Transverse colon (tissue), 4 donors: Measurements from ENCODE around the gene EXOC6.

Source experiments
- CTCF ChIP-seq, 5 experiments: fragments of 200-600 bp in 3 of 5; fragments of 450-650 bp in 2 of 5; sonication (generic) in 3 of 5; IDR thresholded peaks; 1 replicate in 2 of 5; 2 replicates in 3 of 5; pipeline ENCODE4 v1.5.1; 2016 to 2017; ENCODE audit warnings: antibody characterized with exemption in 5 of 5, inconsistent platforms in 3 of 5, mild to moderate bottlenecking in 2 of 5, moderate library complexity in 1 of 5
- POLR2A ChIP-seq: fragments of 450-650 bp; IDR thresholded peaks from one replicate; pipeline ENCODE4 v1.6.1; 2016; ENCODE audit warnings: antibody characterized with exemption, mild to moderate bottlenecking, moderate library complexity
- POLR2AphosphoS5 ChIP-seq, 3 donors: sonication (generic); formaldehyde crosslinking; IDR thresholded peaks; one replicate each; pipeline ENCODE4 v1.6.1; 2016; ENCODE audit warnings: antibody characterized with exemption in 3 of 3

DNA sequence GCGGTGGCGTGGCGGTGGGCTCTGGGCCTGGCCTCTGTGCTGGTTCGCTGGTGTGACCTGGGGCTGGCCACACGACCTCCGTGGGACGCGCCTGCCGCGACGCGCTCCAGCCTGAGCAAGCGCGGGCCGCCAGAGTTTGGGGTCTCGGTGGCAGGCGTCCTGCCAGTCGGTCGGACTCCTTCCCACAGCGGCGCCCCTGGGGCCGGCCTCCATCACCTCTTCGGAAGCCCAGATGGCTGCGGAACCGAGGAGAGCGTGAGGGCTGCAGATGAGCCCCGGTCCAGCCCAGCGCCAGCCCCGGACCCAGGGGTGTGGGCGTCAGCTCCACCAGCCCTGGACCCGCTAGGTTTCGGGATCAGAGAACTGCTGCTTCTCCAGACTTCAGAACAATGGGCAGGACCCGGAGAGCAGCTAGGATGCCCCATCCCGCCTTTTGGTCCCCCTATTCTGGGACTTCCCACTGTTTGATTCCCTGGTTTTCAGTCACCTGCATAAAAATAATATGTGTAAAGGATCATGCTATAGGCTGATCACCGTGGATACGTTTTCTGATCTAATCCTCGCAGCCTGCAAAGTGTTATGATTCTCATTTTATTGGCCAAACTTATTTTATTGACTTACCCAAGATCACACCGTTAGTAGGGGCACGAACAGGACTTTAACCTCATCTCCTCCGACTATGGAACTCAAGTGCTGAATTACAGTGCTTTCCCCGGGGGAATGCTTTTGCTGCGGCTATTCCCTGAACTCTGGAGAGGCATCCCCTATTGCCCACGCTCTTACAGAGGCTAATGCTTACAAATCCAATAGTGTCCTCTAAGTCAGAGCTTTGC, 215.0 kb downstream of the EXOC6 start:
- TF ChIP-seq POLR2AphosphoS5 (IDR thresholded peaks at IDR 0.05) (no peak), POLR2A (no peak), CTCF (IDR thresholded peaks at IDR 0.05) (no peak)
